ENCODE data around the gene TRMT112. TPM values are rescaled to one million over a fixed set of nuclear protein-coding genes. Genes with fewer than 3 reads are reported as not detected.

TRMT112 gene
- total and polyA plus RNA-seq, 2 of the 8 experiments (the other 6 are each of a cell fraction or from before 2014, with no cell fraction given): 300 to 650 TPM

DNA sequence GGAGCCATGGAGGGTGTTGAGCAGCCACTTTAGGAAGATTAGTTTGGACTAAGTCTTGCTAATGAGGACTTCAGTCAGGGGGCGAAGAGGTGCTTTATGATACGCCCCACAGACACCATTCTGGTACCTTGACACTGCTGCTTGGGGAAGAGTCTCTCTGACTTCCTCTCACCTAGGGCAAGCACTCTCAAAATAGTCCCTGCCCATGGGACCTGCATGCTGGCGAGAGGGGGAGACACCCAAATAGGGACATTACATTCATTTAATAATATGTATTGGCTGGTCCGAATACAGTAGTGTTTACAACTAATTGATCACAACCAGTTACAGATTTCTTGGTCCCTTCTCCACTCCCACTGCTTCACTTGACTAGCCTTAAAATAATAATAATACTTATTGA lies 21.6 kb downstream of the TRMT112 start (continued):
- no peak for TF ChIP-seq SP2 (IDR thresholded peaks at IDR 0.05; ENCODE audit: low read length)
- TF ChIP-seq SRF (IDR thresholded peaks at IDR 0.05; ENCODE audit: low read depth, low read length): no peak
